ENCODE measurements around the gene KRT33B.

The KRT33B gene

DNA sequence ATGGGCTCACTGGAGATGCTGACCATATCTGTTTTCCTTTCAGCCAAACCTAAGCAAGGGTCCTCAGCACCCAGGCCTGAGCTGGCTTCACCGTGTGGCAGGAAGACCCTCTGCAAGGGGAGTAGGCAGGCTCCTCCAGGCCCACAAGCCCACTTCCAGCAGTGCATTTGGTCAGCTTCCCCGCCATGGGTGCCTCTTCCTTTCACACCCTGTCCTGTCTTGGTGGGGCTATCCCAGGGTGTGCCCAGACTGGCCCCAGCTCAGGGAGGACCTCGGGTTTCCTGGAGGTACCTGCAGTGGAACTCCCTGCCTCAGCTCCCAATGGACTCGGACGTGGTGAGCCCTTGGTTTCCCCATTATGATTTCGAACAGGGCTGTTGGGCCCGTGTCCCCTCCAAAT is 41.4 kb downstream of the KRT33B start:
- no peak overlapping the region for H3K4me3 ChIP-seq (IDR thresholded peaks at IDR 0.05; ENCODE audit: insufficient read depth, low read depth, low read length)
- H3K79me2 ChIP-seq (ENCODE audit: insufficient read depth, low read depth) = no peaks in the 10 kb centered on the region
- H3K27me3 ChIP-seq (ENCODE audit: insufficient read depth, low read depth) = no peaks in the 10 kb centered on the region; the same call in 1 of the 2 replicates
- H4K20me1 ChIP-seq (ENCODE audit: insufficient read depth) = no peaks in the 10 kb centered on the region
- H3K9ac ChIP-seq = no peak overlapping the region
- H2AFZ ChIP-seq (ENCODE audit: low read depth) = no peak overlapping the region
- TF ChIP-seq, protein P1, sequence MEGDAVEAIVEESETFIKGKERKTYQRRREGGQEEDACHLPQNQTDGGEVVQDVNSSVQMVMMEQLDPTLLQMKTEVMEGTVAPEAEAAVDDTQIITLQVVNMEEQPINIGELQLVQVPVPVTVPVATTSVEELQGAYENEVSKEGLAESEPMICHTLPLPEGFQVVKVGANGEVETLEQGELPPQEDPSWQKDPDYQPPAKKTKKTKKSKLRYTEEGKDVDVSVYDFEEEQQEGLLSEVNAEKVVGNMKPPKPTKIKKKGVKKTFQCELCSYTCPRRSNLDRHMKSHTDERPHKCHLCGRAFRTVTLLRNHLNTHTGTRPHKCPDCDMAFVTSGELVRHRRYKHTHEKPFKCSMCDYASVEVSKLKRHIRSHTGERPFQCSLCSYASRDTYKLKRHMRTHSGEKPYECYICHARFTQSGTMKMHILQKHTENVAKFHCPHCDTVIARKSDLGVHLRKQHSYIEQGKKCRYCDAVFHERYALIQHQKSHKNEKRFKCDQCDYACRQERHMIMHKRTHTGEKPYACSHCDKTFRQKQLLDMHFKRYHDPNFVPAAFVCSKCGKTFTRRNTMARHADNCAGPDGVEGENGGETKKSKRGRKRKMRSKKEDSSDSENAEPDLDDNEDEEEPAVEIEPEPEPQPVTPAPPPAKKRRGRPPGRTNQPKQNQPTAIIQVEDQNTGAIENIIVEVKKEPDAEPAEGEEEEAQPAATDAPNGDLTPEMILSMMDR (conservative IDR thresholded peaks at IDR 0.05; ENCODE audit: low read depth, low read length) = no peak
- no peak overlapping the region for H3K4me2 ChIP-seq
- H3K27ac ChIP-seq = no peak overlapping the region
- H3K36me3 ChIP-seq (ENCODE audit: insufficient read depth) = no peaks in the 10 kb centered on the region
- H3K4me1 ChIP-seq (ENCODE audit: low read depth, poor library complexity, severe bottlenecking) = no peaks in the 10 kb centered on the region

DNA sequence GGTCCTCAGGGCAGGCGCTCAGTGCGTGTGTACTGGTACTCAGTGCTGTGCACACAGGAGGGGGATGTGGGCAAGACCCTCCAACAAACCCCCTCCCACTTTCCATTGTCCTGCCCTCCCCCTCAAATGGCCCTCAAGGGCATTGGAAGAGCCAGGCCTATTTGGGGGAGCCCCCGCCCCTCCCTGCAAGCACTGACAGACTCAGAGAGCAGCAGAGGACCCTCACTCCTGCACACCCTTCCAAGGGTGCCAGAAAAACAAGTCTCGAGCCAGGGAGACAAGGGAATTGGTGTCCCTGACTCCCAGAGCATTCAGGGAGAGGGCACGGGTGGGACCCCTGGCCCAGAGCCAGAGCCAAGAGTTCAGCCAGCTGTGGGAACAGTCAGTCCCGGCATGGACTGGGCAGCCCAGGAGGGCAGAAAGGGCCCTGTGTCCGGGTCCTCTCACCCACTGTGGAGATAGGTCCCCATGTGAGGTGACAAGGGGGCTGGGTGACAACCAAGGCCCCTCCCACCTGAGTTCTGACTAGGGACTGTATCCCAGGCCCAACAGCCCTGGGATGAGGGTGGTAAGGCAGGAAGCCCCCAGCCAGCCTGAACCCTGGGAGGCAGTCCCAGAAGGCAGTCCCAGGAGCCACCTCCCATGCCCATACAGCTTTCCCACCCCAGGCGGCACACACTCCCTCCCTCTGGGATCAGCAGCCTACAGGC is 42.0 kb downstream of the KRT33B start:
- Histone ChIP-seq H3K4me2 (no peak overlapping the region), H3K9ac (no peak overlapping the region)

DNA sequence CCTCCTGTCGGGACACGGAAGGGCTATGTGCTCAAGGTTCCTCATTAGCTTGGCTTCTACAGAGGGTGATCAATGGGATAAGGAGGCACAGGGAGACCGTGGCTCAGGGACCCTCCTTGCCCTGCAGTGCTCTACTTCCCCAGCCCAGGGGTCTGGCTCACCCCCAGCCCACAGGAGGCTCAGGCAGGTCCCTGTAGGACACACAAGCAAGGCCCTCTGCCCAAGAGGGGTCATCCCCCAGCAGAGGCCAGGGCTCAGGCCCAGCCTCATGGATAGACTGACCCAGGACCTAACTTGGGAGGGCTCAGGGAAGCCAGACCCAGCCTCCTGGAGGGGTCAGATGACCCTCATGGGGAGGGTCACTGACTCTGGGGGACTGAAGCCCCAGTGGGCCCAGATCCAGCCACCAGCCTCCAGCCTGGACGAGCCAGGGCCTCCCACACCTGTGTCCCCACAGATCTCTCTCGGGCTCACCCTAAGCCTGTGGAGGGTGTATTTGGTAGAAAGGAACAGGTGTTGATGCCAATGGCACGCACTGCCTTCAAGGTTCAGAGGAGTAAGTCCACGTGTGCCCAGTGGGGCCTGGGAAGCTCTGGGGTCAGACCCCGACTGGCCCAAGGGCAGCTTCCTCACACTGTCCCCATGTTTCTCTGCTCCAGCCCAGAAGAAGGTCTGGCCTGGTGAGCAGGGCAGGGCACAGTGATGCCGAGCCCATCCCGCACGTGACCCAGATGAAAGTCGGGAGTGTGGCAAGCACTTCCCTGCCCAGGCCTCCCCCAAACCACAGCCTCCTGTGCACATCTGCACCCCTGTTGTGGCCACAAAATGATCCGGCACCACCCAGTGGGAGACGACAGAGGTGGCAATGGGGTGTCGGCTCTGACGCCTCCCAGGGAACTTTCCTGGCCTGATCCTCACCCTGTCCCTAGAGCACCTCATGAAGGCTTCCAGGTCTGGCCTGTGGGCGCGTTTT is 43.2 kb downstream of the KRT33B start:
- Histone ChIP-seq H3K27me3 (ENCODE audit: insufficient read depth, low read depth) (no peaks in the 10 kb centered on the region; the same call in 1 of the 2 replicates), H4K20me1 (ENCODE audit: insufficient read depth) (no peaks in the 10 kb centered on the region), H3K4me1 (ENCODE audit: low read depth, poor library complexity, severe bottlenecking) (no peaks in the 10 kb centered on the region), H3K36me3 (ENCODE audit: insufficient read depth) (no peaks in the 10 kb centered on the region), H2AFZ (ENCODE audit: low read depth) (no peak overlapping the region), H3K4me2 (no peak overlapping the region), H3K9ac (no peak overlapping the region), H3K27ac (no peak overlapping the region), H3K79me2 (ENCODE audit: insufficient read depth, low read depth) (no peaks in the 10 kb centered on the region), H3K4me3 (IDR thresholded peaks at IDR 0.05; ENCODE audit: insufficient read depth, low read depth, low read length) (no peak overlapping the region)
- TF ChIP-seq, protein P1 (conservative IDR thresholded peaks at IDR 0.05; ENCODE audit: low read depth, low read length) = no peak

More for the DNA sequence above, 42.0 kb downstream of the KRT33B start:
- Histone ChIP-seq H3K27me3 (ENCODE audit: insufficient read depth, low read depth) (no peaks in the 10 kb centered on the region; the same call in 1 of the 2 replicates), H3K79me2 (ENCODE audit: insufficient read depth, low read depth) (no peaks in the 10 kb centered on the region), H4K20me1 (ENCODE audit: insufficient read depth) (no peaks in the 10 kb centered on the region), H2AFZ (ENCODE audit: low read depth) (no peak overlapping the region), H3K27ac (no peak overlapping the region), H3K4me3 (IDR thresholded peaks at IDR 0.05; ENCODE audit: insufficient read depth, low read depth, low read length) (no peak overlapping the region), H3K4me1 (ENCODE audit: low read depth, poor library complexity, severe bottlenecking) (no peaks in the 10 kb centered on the region), H3K36me3 (ENCODE audit: insufficient read depth) (no peaks in the 10 kb centered on the region)
- TF ChIP-seq, protein P1 (conservative IDR thresholded peaks at IDR 0.05; ENCODE audit: low read depth, low read length) = no peak

DNA sequence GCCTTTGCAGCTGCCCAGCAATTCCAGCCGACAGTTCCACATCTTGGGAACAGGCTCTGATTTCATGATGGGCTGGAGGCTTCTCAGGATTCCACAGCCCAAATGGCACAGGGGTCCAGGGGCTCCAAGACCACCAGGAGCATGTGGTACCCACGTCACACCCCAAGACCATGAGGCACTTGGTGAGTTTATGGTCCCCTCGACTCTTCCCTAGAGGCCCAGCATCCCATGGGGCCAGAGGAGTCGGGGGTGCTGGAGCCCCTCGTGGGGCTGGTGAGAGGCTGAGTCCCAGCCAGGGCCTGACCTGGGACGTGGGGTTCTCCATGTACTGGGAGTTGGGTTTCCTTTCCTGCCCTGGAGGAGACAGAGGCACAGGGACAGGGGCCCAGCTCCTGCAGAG is 44.0 kb downstream of the KRT33B start:
- TF ChIP-seq, protein P1 (conservative IDR thresholded peaks at IDR 0.05; ENCODE audit: low read depth, low read length) = no peak
- no peaks in the 10 kb centered on the region for H4K20me1 ChIP-seq (ENCODE audit: insufficient read depth)
- H3K4me3 ChIP-seq (IDR thresholded peaks at IDR 0.05; ENCODE audit: insufficient read depth, low read depth, low read length) = no peak overlapping the region
- H3K79me2 ChIP-seq (ENCODE audit: insufficient read depth, low read depth) = no peaks in the 10 kb centered on the region
- H2AFZ ChIP-seq (ENCODE audit: low read depth) = no peak overlapping the region
- H3K36me3 ChIP-seq (ENCODE audit: insufficient read depth) = no peaks in the 10 kb centered on the region
- no peaks in the 10 kb centered on the region; the same call in 1 of the 2 replicates for H3K27me3 ChIP-seq (ENCODE audit: insufficient read depth, low read depth)
- no peaks in the 10 kb centered on the region for H3K4me1 ChIP-seq (ENCODE audit: low read depth, poor library complexity, severe bottlenecking)
- no peak overlapping the region for H3K27ac ChIP-seq
- no peak overlapping the region for H3K4me2 ChIP-seq
- H3K9ac ChIP-seq = no peak overlapping the region
